ENCODE data around the gene EVA1A. TPM values are rescaled to one million over a fixed set of nuclear protein-coding genes. Genes with fewer than 3 reads are reported as not detected.
A peak's percentile ranks its signal among the peaks of the same experiment; 100 is the strongest.

The EVA1A gene
- total and polyA plus RNA-seq, 2 experiments from 2014 or later, result 4.6 to 7.9 TPM

DNA sequence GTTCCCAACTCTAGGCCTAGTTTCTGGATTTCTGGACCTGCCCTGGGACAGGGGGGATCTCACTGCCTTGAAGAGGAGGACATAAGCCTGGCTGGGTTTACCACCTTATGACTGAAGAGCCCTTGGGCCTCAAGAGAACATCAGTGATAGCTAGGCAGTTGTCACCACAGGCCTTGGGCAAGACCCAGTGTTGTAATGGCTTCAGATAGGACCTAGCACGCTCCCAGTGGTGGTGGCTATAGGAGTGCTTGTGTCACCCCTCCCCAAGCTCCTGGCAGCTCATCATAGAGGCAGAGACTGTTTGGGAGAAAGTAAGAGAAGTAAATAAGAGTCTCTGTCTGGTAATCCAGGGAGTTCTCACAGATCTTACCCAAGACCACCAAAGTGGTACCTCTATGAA is 19.4 kb upstream of the EVA1A start:
- Mint-ChIP-seq H3K36me3 (ENCODE audit: low read depth) (peaks cover 3% of the 10 kb centered on the region; the same call in 1 of the 3 replicates), H3K4me3 (no peak overlapping the region), H3K27me3 (ENCODE audit: insufficient read depth, low read depth, poor library complexity) (peaks cover 8% of the 10 kb centered on the region), H3K27ac (no peak overlapping the region), H3K9me3 (peaks cover 6% of the 10 kb centered on the region; the same call in 1 of the 3 replicates), H3K4me1 (no peaks in the 10 kb centered on the region)
- no peaks in the 10 kb centered on the region for H3K4me1 ChIP-seq (ENCODE audit: insufficient read depth)
- no peaks in the 10 kb centered on the region for H4K20me1 ChIP-seq (replicated peaks; ENCODE audit: insufficient read depth)
- no peak overlapping the region for H3K4me2 ChIP-seq
- H2AFZ ChIP-seq, result no peak overlapping the region
- no peaks in the 10 kb centered on the region for H3K36me3 ChIP-seq (ENCODE audit: insufficient read depth)
- DNase-seq (ENCODE audit: low spot score) (no peak), ATAC-seq (no peak)
- no peaks in the 10 kb centered on the region for H3K9me2 ChIP-seq (ENCODE audit: insufficient read depth)
- H3K27me3 ChIP-seq (ENCODE audit: insufficient read depth), result no peaks in the 10 kb centered on the region
- no peaks in the 10 kb centered on the region for H3F3A ChIP-seq (replicated peaks; ENCODE audit: low read depth)
- no peak overlapping the region for H3K27ac ChIP-seq (ENCODE audit: low read depth)
- no peak overlapping the region for H3K4me3 ChIP-seq
- H3K79me2 ChIP-seq (replicated peaks; ENCODE audit: insufficient read depth), result no peaks in the 10 kb centered on the region
- TF ChIP-seq EZH2phosphoT487 (IDR thresholded peaks at IDR 0.05; ENCODE audit: unreplicated experiment), result no peak
- TF ChIP-seq ZNF114 (CRISPR knock-in tag; IDR thresholded peaks at IDR 0.05), result no peak
- no peak for TF ChIP-seq CREB1 (CRISPR knock-in tag; IDR thresholded peaks at IDR 0.05; ENCODE audit: low read depth)

DNA sequence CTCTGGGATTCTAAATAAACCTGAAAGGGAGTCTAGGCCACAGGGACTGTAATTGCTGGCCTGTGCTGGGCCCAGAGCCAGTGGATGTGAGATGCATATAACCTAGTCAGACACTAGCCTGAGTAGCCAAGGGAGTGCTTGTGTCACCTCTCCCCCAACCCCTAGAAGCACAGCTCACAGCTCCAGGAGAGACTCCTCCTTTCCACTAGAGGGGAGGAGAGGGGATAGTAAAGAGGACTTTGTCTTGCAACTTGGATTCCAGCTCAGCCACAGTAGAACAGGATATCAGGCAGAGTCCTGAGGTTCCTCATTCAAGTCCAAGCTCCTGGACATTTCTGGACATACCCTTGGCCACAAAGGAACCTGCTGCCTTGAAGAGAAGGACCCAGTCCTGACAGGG is 18.4 kb upstream of the EVA1A start:
- no peak overlapping the region for H3K4me3 ChIP-seq
- peak; percentile 46; the same call in 2 of the 3 replicates for ATAC-seq
- H3K9me2 ChIP-seq (ENCODE audit: insufficient read depth), result no peaks in the 10 kb centered on the region
- TF ChIP-seq POLR2AphosphoS5 (IDR thresholded peaks at IDR 0.05; ENCODE audit: low read depth) (no peak), JUNB (IDR thresholded peaks at IDR 0.05; ENCODE audit: unreplicated experiment) (no peak), STAT1 (IDR thresholded peaks at IDR 0.05; ENCODE audit: unreplicated experiment) (no peak), EZH2phosphoT487 (IDR thresholded peaks at IDR 0.05; ENCODE audit: unreplicated experiment) (no peak), ZNF331 (CRISPR knock-in tag; IDR thresholded peaks at IDR 0.05; ENCODE audit: low read depth) (no peak), NANOG (IDR thresholded peaks at IDR 0.05; ENCODE audit: borderline replicate concordance) (no peak), EZH2 (IDR thresholded peaks at IDR 0.05; ENCODE audit: low read depth, unreplicated experiment) (no peak)
- Mint-ChIP-seq H3K9me3 (peaks cover 6% of the 10 kb centered on the region; the same call in 1 of the 3 replicates), H3K36me3 (ENCODE audit: low read depth) (peaks cover 3% of the 10 kb centered on the region; the same call in 1 of the 3 replicates), H3K4me3 (no peak overlapping the region), H3K4me1 (no peaks in the 10 kb centered on the region), H3K27ac (no peak overlapping the region), H3K27me3 (ENCODE audit: insufficient read depth, low read depth, poor library complexity) (peaks cover 8% of the 10 kb centered on the region)
- H3K27me3 ChIP-seq (ENCODE audit: insufficient read depth), result no peaks in the 10 kb centered on the region
- H3F3A ChIP-seq (replicated peaks; ENCODE audit: low read depth), result no peaks in the 10 kb centered on the region
- no peak overlapping the region for H2AFZ ChIP-seq
- H3K4me1 ChIP-seq (ENCODE audit: insufficient read depth), result no peaks in the 10 kb centered on the region
- DNase-seq (ENCODE audit: low spot score), result no peak
- no peak overlapping the region for H3K27ac ChIP-seq (ENCODE audit: low read depth)
- no peaks in the 10 kb centered on the region for H4K20me1 ChIP-seq (replicated peaks; ENCODE audit: insufficient read depth)
- no peak overlapping the region for H3K4me2 ChIP-seq
- H3K79me2 ChIP-seq (replicated peaks; ENCODE audit: insufficient read depth), result no peaks in the 10 kb centered on the region
- no peaks in the 10 kb centered on the region for H3K36me3 ChIP-seq (ENCODE audit: insufficient read depth)

DNA sequence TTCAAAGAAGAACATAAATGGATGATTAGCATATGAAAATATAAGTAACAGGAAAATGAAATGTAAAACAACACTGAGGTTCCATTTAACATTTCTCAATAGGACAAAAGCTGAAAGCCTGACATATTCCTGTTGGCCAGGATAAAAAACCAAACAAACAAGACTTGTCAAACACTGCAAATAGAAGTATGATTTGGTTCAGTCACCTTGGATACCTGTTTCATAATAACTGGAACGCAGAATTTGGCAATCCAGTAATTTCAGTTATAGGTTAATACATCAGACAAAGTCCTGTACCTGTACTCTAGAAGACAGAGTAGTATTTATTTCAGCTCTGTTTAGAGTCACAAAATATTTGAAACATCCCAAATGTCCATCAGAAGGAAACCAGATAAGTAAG is 16.5 kb upstream of the EVA1A start:
- no peaks in the 10 kb centered on the region for H4K20me1 ChIP-seq (replicated peaks; ENCODE audit: insufficient read depth)
- H3K27me3 ChIP-seq (ENCODE audit: insufficient read depth), result no peaks in the 10 kb centered on the region
- no peaks in the 10 kb centered on the region for H3K4me1 ChIP-seq (ENCODE audit: insufficient read depth)
- H3K27me3 Mint-ChIP-seq (ENCODE audit: insufficient read depth, low read depth, poor library complexity), result peaks cover 5% of the 10 kb centered on the region
- no peak overlapping the region for H3K4me3 Mint-ChIP-seq
- H3K9me2 ChIP-seq (ENCODE audit: insufficient read depth), result no peaks in the 10 kb centered on the region
- ATAC-seq, result no peak
- peaks cover 3% of the 10 kb centered on the region; the same call in 1 of the 3 replicates for H3K36me3 Mint-ChIP-seq (ENCODE audit: low read depth)
- no peak overlapping the region for H3K4me3 ChIP-seq
- H3K36me3 ChIP-seq (ENCODE audit: insufficient read depth), result no peaks in the 10 kb centered on the region
- H3K79me2 ChIP-seq (replicated peaks; ENCODE audit: insufficient read depth), result no peaks in the 10 kb centered on the region
- no peaks in the 10 kb centered on the region for H3K4me1 Mint-ChIP-seq
- no peak overlapping the region for H3K27ac ChIP-seq (ENCODE audit: low read depth)
- H2AFZ ChIP-seq, result no peak overlapping the region
- no peak overlapping the region for H3K27ac Mint-ChIP-seq
- no peak overlapping the region for H3K4me2 ChIP-seq
- H3K9me3 Mint-ChIP-seq, result peaks cover 6% of the 10 kb centered on the region; the same call in 1 of the 3 replicates
- DNase-seq (ENCODE audit: low spot score), result no peak
- no peaks in the 10 kb centered on the region for H3F3A ChIP-seq (replicated peaks; ENCODE audit: low read depth)
- TF ChIP-seq POLR2AphosphoS5 (IDR thresholded peaks at IDR 0.05; ENCODE audit: low read depth) (no peak), STAT1 (IDR thresholded peaks at IDR 0.05; ENCODE audit: unreplicated experiment) (no peak), JUNB (IDR thresholded peaks at IDR 0.05; ENCODE audit: unreplicated experiment) (no peak), ZNF114 (CRISPR knock-in tag; IDR thresholded peaks at IDR 0.05) (no peak)
- TF ChIP-seq, protein P1, sequence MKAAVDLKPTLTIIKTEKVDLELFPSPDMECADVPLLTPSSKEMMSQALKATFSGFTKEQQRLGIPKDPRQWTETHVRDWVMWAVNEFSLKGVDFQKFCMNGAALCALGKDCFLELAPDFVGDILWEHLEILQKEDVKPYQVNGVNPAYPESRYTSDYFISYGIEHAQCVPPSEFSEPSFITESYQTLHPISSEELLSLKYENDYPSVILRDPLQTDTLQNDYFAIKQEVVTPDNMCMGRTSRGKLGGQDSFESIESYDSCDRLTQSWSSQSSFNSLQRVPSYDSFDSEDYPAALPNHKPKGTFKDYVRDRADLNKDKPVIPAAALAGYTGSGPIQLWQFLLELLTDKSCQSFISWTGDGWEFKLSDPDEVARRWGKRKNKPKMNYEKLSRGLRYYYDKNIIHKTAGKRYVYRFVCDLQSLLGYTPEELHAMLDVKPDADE (IDR thresholded peaks at IDR 0.05), result no peak
- TF ChIP-seq, protein P2, sequence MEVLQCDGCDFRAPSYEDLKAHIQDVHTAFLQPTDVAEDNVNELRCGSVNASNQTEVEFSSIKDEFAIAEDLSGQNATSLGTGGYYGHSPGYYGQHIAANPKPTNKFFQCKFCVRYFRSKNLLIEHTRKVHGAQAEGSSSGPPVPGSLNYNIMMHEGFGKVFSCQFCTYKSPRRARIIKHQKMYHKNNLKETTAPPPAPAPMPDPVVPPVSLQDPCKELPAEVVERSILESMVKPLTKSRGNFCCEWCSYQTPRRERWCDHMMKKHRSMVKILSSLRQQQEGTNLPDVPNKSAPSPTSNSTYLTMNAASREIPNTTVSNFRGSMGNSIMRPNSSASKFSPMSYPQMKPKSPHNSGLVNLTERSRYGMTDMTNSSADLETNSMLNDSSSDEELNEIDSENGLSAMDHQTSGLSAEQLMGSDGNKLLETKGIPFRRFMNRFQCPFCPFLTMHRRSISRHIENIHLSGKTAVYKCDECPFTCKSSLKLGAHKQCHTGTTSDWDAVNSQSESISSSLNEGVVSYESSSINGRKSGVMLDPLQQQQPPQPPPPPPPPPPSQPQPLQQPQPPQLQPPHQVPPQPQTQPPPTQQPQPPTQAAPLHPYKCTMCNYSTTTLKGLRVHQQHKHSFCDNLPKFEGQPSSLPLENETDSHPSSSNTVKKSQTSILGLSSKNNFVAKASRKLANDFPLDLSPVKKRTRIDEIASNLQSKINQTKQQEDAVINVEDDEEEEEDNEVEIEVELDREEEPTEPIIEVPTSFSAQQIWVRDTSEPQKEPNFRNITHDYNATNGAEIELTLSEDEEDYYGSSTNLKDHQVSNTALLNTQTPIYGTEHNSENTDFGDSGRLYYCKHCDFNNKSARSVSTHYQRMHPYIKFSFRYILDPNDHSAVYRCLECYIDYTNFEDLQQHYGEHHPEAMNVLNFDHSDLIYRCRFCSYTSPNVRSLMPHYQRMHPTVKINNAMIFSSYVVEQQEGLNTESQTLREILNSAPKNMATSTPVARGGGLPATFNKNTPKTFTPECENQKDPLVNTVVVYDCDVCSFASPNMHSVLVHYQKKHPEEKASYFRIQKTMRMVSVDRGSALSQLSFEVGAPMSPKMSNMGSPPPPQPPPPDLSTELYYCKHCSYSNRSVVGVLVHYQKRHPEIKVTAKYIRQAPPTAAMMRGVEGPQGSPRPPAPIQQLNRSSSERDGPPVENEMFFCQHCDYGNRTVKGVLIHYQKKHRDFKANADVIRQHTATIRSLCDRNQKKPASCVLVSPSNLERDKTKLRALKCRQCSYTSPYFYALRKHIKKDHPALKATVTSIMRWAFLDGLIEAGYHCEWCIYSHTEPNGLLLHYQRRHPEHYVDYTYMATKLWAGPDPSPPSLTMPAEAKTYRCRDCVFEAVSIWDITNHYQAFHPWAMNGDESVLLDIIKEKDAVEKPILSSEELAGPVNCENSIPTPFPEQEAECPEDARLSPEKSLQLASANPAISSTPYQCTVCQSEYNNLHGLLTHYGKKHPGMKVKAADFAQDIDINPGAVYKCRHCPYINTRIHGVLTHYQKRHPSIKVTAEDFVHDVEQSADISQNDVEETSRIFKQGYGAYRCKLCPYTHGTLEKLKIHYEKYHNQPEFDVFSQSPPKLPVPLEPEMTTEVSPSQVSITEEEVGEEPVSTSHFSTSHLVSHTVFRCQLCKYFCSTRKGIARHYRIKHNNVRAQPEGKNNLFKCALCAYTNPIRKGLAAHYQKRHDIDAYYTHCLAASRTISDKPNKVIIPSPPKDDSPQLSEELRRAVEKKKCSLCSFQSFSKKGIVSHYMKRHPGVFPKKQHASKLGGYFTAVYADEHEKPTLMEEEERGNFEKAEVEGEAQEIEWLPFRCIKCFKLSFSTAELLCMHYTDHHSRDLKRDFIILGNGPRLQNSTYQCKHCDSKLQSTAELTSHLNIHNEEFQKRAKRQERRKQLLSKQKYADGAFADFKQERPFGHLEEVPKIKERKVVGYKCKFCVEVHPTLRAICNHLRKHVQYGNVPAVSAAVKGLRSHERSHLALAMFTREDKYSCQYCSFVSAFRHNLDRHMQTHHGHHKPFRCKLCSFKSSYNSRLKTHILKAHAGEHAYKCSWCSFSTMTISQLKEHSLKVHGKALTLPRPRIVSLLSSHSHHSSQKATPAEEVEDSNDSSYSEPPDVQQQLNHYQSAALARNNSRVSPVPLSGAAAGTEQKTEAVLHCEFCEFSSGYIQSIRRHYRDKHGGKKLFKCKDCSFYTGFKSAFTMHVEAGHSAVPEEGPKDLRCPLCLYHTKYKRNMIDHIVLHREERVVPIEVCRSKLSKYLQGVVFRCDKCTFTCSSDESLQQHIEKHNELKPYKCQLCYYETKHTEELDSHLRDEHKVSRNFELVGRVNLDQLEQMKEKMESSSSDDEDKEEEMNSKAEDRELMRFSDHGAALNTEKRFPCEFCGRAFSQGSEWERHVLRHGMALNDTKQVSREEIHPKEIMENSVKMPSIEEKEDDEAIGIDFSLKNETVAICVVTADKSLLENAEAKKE (CRISPR knock-in tag; IDR thresholded peaks at IDR 0.05), result no peak
